ENCODE results near the gene USP6NL. TPM values are rescaled to one million over a fixed set of nuclear protein-coding genes. Genes with fewer than 3 reads are reported as not detected.

Gene USP6NL
- total RNA-seq, 1 donor from 2014 or later = 13.3 TPM

- Mint-ChIP-seq H3K4me1 (ENCODE audit: low read depth, unreplicated experiment) (peaks cover 7% of the 10 kb centered on the region), H3K9me3 (ENCODE audit: unreplicated experiment) (no peaks in the 10 kb centered on the region), H3K4me3 (ENCODE audit: unreplicated experiment) (no peak overlapping the region), H3K36me3 (ENCODE audit: unreplicated experiment) (peaks cover 3% of the 10 kb centered on the region), H3K27ac (ENCODE audit: unreplicated experiment) (no peak overlapping the region), H3K27me3 (ENCODE audit: unreplicated experiment) (peaks cover 4% of the 10 kb centered on the region)
- no peak for TF ChIP-seq CTCF (IDR thresholded peaks at IDR 0.05; ENCODE audit: partially characterized antibody, unreplicated experiment)
- DNase-seq = no peak
These were observed 51.3 kb downstream of the USP6NL start for GRCh38 chr10:11560076-11560709.

GRCh38 chr10:11557967-11558366, 53.5 kb downstream of the USP6NL start:
- DNase-seq = no peak
- H3K4me3 Mint-ChIP-seq (ENCODE audit: unreplicated experiment) = no peak overlapping the region

GRCh38 chr10:11557513-11557912, 53.9 kb downstream of the USP6NL start:
- H3K9me3 Mint-ChIP-seq (ENCODE audit: unreplicated experiment) = no peaks in the 10 kb centered on the region
- peaks cover 4% of the 10 kb centered on the region for H3K27me3 Mint-ChIP-seq (ENCODE audit: unreplicated experiment)
- no peaks in the 10 kb centered on the region for H3K4me1 Mint-ChIP-seq (ENCODE audit: low read depth, unreplicated experiment)
- peaks cover 3% of the 10 kb centered on the region for H3K36me3 Mint-ChIP-seq (ENCODE audit: unreplicated experiment)
- TF ChIP-seq CTCF (IDR thresholded peaks at IDR 0.05; ENCODE audit: partially characterized antibody, unreplicated experiment) = no peak
- DNase-seq = no peak
- no peak overlapping the region for H3K4me3 Mint-ChIP-seq (ENCODE audit: unreplicated experiment)
- no peak overlapping the region for H3K27ac Mint-ChIP-seq (ENCODE audit: unreplicated experiment)

More at GRCh38 chr10:11557967-11558366, 53.5 kb downstream of the USP6NL start:
- no peak overlapping the region for H3K27ac Mint-ChIP-seq (ENCODE audit: unreplicated experiment)
- peaks cover 4% of the 10 kb centered on the region for H3K27me3 Mint-ChIP-seq (ENCODE audit: unreplicated experiment)
- H3K9me3 Mint-ChIP-seq (ENCODE audit: unreplicated experiment) = no peaks in the 10 kb centered on the region
- TF ChIP-seq CTCF (IDR thresholded peaks at IDR 0.05; ENCODE audit: partially characterized antibody, unreplicated experiment) = no peak
- H3K36me3 Mint-ChIP-seq (ENCODE audit: unreplicated experiment) = peaks cover 3% of the 10 kb centered on the region
- no peaks in the 10 kb centered on the region for H3K4me1 Mint-ChIP-seq (ENCODE audit: low read depth, unreplicated experiment)

GRCh38 chr10:11555556-11555955, 55.9 kb downstream of the USP6NL start:
- H3K36me3 Mint-ChIP-seq (ENCODE audit: unreplicated experiment) = peaks cover 3% of the 10 kb centered on the region
- H3K27ac Mint-ChIP-seq (ENCODE audit: unreplicated experiment) = no peak overlapping the region
- DNase-seq = no peak
- H3K4me1 Mint-ChIP-seq (ENCODE audit: low read depth, unreplicated experiment) = no peaks in the 10 kb centered on the region
- no peak for TF ChIP-seq CTCF (IDR thresholded peaks at IDR 0.05; ENCODE audit: partially characterized antibody, unreplicated experiment)
- H3K9me3 Mint-ChIP-seq (ENCODE audit: unreplicated experiment) = no peaks in the 10 kb centered on the region
- H3K4me3 Mint-ChIP-seq (ENCODE audit: unreplicated experiment) = no peak overlapping the region
- H3K27me3 Mint-ChIP-seq (ENCODE audit: unreplicated experiment) = peaks cover 4% of the 10 kb centered on the region

- TF ChIP-seq CTCF (IDR thresholded peaks at IDR 0.05; ENCODE audit: partially characterized antibody, unreplicated experiment) = no peak
- Mint-ChIP-seq H3K27ac (ENCODE audit: unreplicated experiment) (no peak overlapping the region), H3K36me3 (ENCODE audit: unreplicated experiment) (peaks cover 3% of the 10 kb centered on the region), H3K27me3 (ENCODE audit: unreplicated experiment) (peaks cover 4% of the 10 kb centered on the region), H3K4me3 (ENCODE audit: unreplicated experiment) (no peak overlapping the region), H3K4me1 (ENCODE audit: low read depth, unreplicated experiment) (no peaks in the 10 kb centered on the region), H3K9me3 (ENCODE audit: unreplicated experiment) (no peaks in the 10 kb centered on the region)
- DNase-seq = no peak
These were observed 57.6 kb downstream of the USP6NL start for GRCh38 chr10:11553773-11554381.

Data from glutamatergic neuron (in vitro differentiated cells).